PC-9 (cell line): ENCODE measurements around the gene PDE3B. TPM values are rescaled to one million over a fixed set of nuclear protein-coding genes. Genes with fewer than 3 reads are reported as not detected.

ENCODE experiments used
- BruUV-seq: library from RNA; stranded (reverse); fragments of 400-500 nt; replicated peaks from 2 replicates; lab custom pipeline; 2021; lab: Mats Ljungman, UMichigan
- CTCF ChIA-PET: fragments of 300-600 bp; sonication (Branson Sonifier 250); formaldehyde crosslinking; loops from one replicate; lab custom pipeline; 2022; ENCODE audit warnings: antibody characterized with exemption; lab: Charles Lee
- POLR2A ChIA-PET: fragments of 300-600 bp; sonication (Branson Sonifier 250); formaldehyde crosslinking; loops from one replicate; lab custom pipeline; 2022; ENCODE audit warnings: antibody characterized with exemption; ENCODE audit not compliant: unreplicated experiment; lab: Charles Lee
- DNase-seq, 2 experiments: peaks; one replicate each; pipeline versions ENCODE4 v3.0.0 to v3.0.0-alpha.2; 2015 to 2022; ENCODE audit warnings: mixed read lengths in 1 of 2
- H2AFZ ChIP-seq: fragments of 200-600 bp; sonication (generic); 2 replicates; pipeline ENCODE4 v1.8.1; 2017; ENCODE audit warnings: antibody characterized with exemption
- H3F3A ChIP-seq: fragments of 200-600 bp; sonication (generic); 2 replicates; pipeline ENCODE4 v1.8.1; 2017; ENCODE audit warnings: antibody characterized with exemption, mild to moderate bottlenecking, low read depth; ENCODE audit not compliant: insufficient read depth
- H3K27ac ChIP-seq: fragments of 200-600 bp; sonication (generic); 2 replicates; pipeline ENCODE4 v1.6.1; 2016; ENCODE audit warnings: mixed run types
- H3K27me3 ChIP-seq: fragments of 200-600 bp; sonication (generic); 2 replicates; pipeline ENCODE4 v1.6.1; 2016; ENCODE audit warnings: low read depth, mixed run types; ENCODE audit not compliant: insufficient read depth
- H3K36me3 ChIP-seq: fragments of 200-600 bp; sonication (generic); 2 replicates; pipeline ENCODE4 v1.6.1; 2016; ENCODE audit warnings: low read depth, mixed run types
- H3K4me1 ChIP-seq: fragments of 200-600 bp; sonication (generic); replicated peaks from 2 replicates; pipeline ENCODE4 v1.6.1; 2016; ENCODE audit warnings: mixed run types; ENCODE audit not compliant: insufficient read depth
- H3K4me2 ChIP-seq: fragments of 200-600 bp; sonication (generic); 2 replicates; pipeline ENCODE4 v1.6.1; 2017; ENCODE audit warnings: mixed run types
- H3K4me3 ChIP-seq: fragments of 200-600 bp; sonication (generic); 2 replicates; pipeline ENCODE4 v1.6.1; 2016; ENCODE audit warnings: mixed run types
- H3K79me2 ChIP-seq: fragments of 200-600 bp; sonication (generic); 2 replicates; pipeline ENCODE4 v1.6.1; 2017; ENCODE audit warnings: low read depth, mixed run types
- H3K9me2 ChIP-seq: fragments of 200-600 bp; sonication (generic); 2 replicates; pipeline ENCODE4 v1.8.1; 2017; ENCODE audit warnings: mild to moderate bottlenecking; ENCODE audit not compliant: insufficient read depth
- H3K9me3 ChIP-seq: fragments of 200-600 bp; sonication (generic); 2 replicates; pipeline ENCODE4 v1.8.1; 2016; ENCODE audit warnings: low read depth; ENCODE audit not compliant: insufficient read depth
- H4K20me1 ChIP-seq: fragments of 200-600 bp; sonication (generic); 2 replicates; pipeline ENCODE4 v1.8.1; 2017; ENCODE audit not compliant: insufficient read depth
- CTCF ChIP-seq: fragments of 200-600 bp; sonication (generic); conservative IDR thresholded peaks from 2 replicates; pipeline ENCODE4 v1.6.1; 2017; ENCODE audit warnings: mixed run types, antibody characterized with exemption, mild to moderate bottlenecking, moderate library complexity
- EZH2 ChIP-seq: fragments of 200-600 bp; sonication (generic); IDR thresholded peaks from 2 replicates; pipeline ENCODE4 v1.8.0; 2017; ENCODE audit warnings: antibody characterized with exemption, low read depth
- intact Hi-C: fragments of 100-400 bp; cut with micrococcal nuclease; formaldehyde crosslinking; loops from one replicate; pipeline ENCODE4 v1.10.0; 2022; ENCODE audit not compliant: unreplicated experiment
- total RNA-seq: library from RNA; stranded (reverse); gene quantifications from 2 replicates; pipeline ENCODE4 v1.2.3, GENCODE V29; 2021

PDE3B gene
- total RNA-seq, 1 experiment from 2014 or later = not detected

- Histone ChIP-seq H3F3A (no peaks in the 10 kb centered on the region), H3K9me3 (no peaks in the 10 kb centered on the region), H3K4me3 (no peak overlapping the region), H2AFZ (no peak overlapping the region), H3K27me3 (no peaks in the 10 kb centered on the region), H3K27ac (no peak overlapping the region), H3K79me2 (no peaks in the 10 kb centered on the region), H3K4me2 (no peak overlapping the region), H3K4me1 (no peaks in the 10 kb centered on the region), H3K36me3 (no peaks in the 10 kb centered on the region), H4K20me1 (no peaks in the 10 kb centered on the region), H3K9me2 (no peaks in the 10 kb centered on the region)
- POLR2A ChIA-PET = no interaction called here
- BruUV-seq = no TSS peak
- DNase-seq = no peak
- intact Hi-C loops = no loop called here
- CTCF ChIA-PET = no interaction called here
- TF ChIP-seq CTCF = no peak
- TF ChIP-seq EZH2 = no peak
These were observed 169.2 kb downstream of the PDE3B start for GRCh38 chr11:14812757-14813156.

GRCh38 chr11:14813516-14813915 lies 169.9 kb downstream of the PDE3B start:
- ChIA-PET POLR2A (no interaction called here), CTCF (no interaction called here)
- no peaks in the 10 kb centered on the region for H3K9me3 ChIP-seq
- H3K27me3 ChIP-seq = no peaks in the 10 kb centered on the region
- H3F3A ChIP-seq = no peaks in the 10 kb centered on the region
- no TSS peak for BruUV-seq
- H3K4me1 ChIP-seq = no peaks in the 10 kb centered on the region
- DNase-seq = no peak
- H4K20me1 ChIP-seq = no peaks in the 10 kb centered on the region
- intact Hi-C loops = no loop called here
- H3K4me2 ChIP-seq = no peak overlapping the region
- H3K4me3 ChIP-seq = no peak overlapping the region
- no peak overlapping the region for H3K27ac ChIP-seq
- H2AFZ ChIP-seq = no peak overlapping the region
- no peaks in the 10 kb centered on the region for H3K79me2 ChIP-seq
- TF ChIP-seq CTCF = no peak
- no peak for TF ChIP-seq EZH2
- no peaks in the 10 kb centered on the region for H3K36me3 ChIP-seq
- H3K9me2 ChIP-seq = no peaks in the 10 kb centered on the region

GRCh38 chr11:14818779-14819178 lies 175.2 kb downstream of the PDE3B start:
- Histone ChIP-seq H3K4me2 (no peak overlapping the region), H3K27ac (no peak overlapping the region), H3K36me3 (no peaks in the 10 kb centered on the region), H3F3A (no peaks in the 10 kb centered on the region), H3K4me3 (no peak overlapping the region), H3K4me1 (no peaks in the 10 kb centered on the region), H3K9me2 (no peaks in the 10 kb centered on the region), H4K20me1 (no peaks in the 10 kb centered on the region), H3K79me2 (no peaks in the 10 kb centered on the region), H3K9me3 (no peaks in the 10 kb centered on the region), H3K27me3 (no peaks in the 10 kb centered on the region), H2AFZ (no peak overlapping the region)
- POLR2A ChIA-PET = no interaction called here
- DNase-seq = no peak
- BruUV-seq = no TSS peak
- CTCF ChIA-PET = no interaction called here
- TF ChIP-seq EZH2 (no peak), CTCF (no peak)
- intact Hi-C loops = no loop called here
